ENCODE measurements around the gene ZNF366. TPM values are rescaled to one million over a fixed set of nuclear protein-coding genes. Genes with fewer than 3 reads are reported as not detected.
A peak's percentile ranks its signal among the peaks of the same experiment; 100 is the strongest.

Gene ZNF366, protein sequence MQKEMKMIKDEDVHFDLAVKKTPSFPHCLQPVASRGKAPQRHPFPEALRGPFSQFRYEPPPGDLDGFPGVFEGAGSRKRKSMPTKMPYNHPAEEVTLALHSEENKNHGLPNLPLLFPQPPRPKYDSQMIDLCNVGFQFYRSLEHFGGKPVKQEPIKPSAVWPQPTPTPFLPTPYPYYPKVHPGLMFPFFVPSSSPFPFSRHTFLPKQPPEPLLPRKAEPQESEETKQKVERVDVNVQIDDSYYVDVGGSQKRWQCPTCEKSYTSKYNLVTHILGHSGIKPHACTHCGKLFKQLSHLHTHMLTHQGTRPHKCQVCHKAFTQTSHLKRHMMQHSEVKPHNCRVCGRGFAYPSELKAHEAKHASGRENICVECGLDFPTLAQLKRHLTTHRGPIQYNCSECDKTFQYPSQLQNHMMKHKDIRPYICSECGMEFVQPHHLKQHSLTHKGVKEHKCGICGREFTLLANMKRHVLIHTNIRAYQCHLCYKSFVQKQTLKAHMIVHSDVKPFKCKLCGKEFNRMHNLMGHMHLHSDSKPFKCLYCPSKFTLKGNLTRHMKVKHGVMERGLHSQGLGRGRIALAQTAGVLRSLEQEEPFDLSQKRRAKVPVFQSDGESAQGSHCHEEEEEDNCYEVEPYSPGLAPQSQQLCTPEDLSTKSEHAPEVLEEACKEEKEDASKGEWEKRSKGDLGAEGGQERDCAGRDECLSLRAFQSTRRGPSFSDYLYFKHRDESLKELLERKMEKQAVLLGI
- 3.2 TPM for total RNA-seq

DNA sequence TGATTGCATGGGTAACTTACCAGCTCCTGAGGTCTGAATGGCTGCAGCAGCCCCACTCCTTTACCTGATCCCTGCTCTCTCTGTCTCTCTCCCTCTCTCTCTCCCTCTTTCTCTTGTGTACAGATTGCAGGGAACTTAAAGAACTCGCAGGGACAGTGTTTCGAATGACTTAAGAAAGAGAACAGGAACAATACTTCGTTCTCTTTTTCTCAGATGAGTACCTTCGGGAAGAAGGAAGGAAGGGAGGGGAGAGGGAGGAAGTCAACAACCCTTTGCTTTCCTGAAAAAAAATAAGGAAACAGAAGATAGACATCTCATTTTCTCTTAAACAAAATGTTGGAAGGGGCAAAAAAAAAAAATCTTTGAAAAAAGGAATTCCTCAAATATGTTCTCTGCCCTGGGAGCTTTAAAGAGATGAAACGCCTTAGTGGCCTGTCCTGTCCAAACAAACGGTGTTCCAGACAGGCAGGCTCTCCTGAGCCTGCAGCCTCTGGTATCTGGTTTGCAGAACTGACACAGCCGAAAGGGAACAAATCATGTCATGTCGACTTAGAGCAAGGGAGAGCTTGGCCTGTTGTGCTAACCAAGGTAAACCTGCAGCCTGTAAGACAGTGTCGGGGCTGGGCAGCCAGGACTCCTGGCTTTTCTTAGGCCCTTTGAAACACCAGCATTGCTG is at the start of gene ZNF366:
Gene ZNF366 (minus strand): TSS at position 180 of the 676 bp plus-strand sequence. CDS start 45,914 bp downstream, outside the sequence.
- no peaks in the 10 kb centered on the region for H3K27me3 ChIP-seq
- peak in 1 of 2 donors; percentile 75 for DNase-seq (ENCODE audit: extremely low spot score in 2 of 2)
- no peaks in the 10 kb centered on the region for H3K36me3 ChIP-seq
- H3K4me3 ChIP-seq, result peak within 1 kb of the TSS in 1 of 2 donors; percentile 17
- intact Hi-C loops (cut with DNase I), result loop anchor here (10.0 kb wide), 1 partner anchor 53 kb away; no protein-coding TSS in a partner anchor
- peak within 1 kb of the TSS; percentile 24 for H3K27ac ChIP-seq
- peaks cover 16% of the 10 kb centered on the region for H3K4me1 ChIP-seq
- H3K9me3 ChIP-seq, result no peaks in the 10 kb centered on the region
- TF ChIP-seq POLR2AphosphoS5 (IDR thresholded peaks at IDR 0.05; ENCODE audit: insufficient read depth in 1 of 2, low read depth in 1 of 2), result peak in 1 of 2 donors; percentile 10
- TF ChIP-seq CTCF (IDR thresholded peaks at IDR 0.05), result no peak
- TF ChIP-seq POLR2A (IDR thresholded peaks at IDR 0.05), result no peak

DNA sequence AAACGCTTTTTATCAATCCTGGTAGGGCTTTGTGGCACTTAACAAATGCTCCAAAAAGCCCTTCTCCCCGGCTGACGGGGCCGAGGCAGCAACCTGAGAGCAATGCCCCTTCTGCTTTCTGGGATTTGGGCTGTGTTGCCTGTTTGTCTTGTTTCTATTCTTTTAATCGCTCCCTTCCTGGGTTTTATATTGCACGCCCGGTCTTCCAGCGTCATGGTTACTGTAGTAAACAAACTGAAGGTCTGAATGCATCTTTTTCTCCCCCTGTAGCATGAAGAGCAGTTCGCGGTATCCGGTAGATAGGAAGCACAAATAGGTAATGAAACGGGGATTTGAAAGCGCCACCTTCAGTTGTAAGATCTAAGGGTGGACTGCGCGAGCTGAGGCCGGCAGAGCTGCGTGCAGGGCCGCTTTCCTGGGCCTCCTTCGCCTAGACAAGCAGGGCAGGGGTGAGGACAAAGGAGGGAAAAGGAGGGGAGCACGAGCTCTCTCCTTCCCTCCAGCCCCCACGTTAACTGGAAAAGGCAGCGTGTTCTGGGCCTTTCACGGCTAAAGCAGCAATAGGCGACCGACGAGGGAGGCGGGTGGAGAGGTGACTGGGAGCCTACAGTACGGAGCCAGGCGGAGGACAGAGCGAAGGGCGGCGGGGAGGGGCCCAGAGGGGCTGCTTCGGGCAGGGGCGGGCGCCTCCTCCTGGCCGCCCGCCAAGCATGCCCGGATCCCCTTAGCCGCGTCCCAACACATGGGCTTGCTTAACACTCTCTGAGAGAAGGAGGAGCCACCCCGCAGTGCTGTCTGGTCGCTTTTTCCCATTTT is 49.3 kb upstream of the ZNF366 start:
- H3K4me1 ChIP-seq, result peaks cover 24% of the 10 kb centered on the region
- peak overlapping the region; percentile 38 to 44 for H3K4me3 ChIP-seq
- no peaks in the 10 kb centered on the region for H3K36me3 ChIP-seq
- no peak for TF ChIP-seq CTCF (IDR thresholded peaks at IDR 0.05)
- peak in 1 of 2 donors; percentile 68 for TF ChIP-seq POLR2AphosphoS5 (IDR thresholded peaks at IDR 0.05; ENCODE audit: insufficient read depth in 1 of 2, low read depth in 1 of 2)
- DNase-seq (ENCODE audit: extremely low spot score in 2 of 2), result no peak
- H3K9me3 ChIP-seq, result no peaks in the 10 kb centered on the region
- peak overlapping the region; percentile 75 for H3K27ac ChIP-seq
- H3K27me3 ChIP-seq, result no peaks in the 10 kb centered on the region
- intact Hi-C loops (cut with DNase I), result no loop called here

DNA sequence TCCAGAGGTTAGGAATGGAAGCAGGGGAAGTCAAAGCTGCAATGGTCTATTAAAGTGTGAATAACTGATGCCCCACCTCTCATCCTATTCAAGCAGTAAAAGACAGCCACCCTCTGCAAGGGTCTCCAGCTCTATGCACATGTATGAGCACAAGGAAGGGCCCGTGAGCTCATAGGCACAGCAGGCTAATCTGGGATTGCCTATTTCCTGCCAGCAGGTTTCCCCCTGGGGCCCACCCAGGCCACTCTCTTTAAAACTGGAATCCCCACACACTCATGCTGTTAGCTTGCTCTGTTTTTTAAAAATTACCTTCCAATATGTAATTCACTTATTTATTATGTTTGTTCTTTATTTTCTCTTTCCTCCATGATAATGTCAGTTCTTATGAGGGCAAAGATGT is 48.7 kb upstream of the ZNF366 start:
- no peaks in the 10 kb centered on the region for H3K9me3 ChIP-seq
- peak overlapping the region in 1 of 2 donors; percentile 38 for H3K4me3 ChIP-seq
- no peaks in the 10 kb centered on the region for H3K36me3 ChIP-seq
- H3K27me3 ChIP-seq, result no peaks in the 10 kb centered on the region
- intact Hi-C loops (cut with DNase I), result no loop called here
- TF ChIP-seq POLR2AphosphoS5 (IDR thresholded peaks at IDR 0.05; ENCODE audit: insufficient read depth in 1 of 2, low read depth in 1 of 2), result no peak
- peak overlapping the region; percentile 75 for H3K27ac ChIP-seq
- H3K4me1 ChIP-seq, result peaks cover 24% of the 10 kb centered on the region
- DNase-seq (ENCODE audit: extremely low spot score in 2 of 2), result no peak

GRCh38 chr5:72554897-72555296 is 47.7 kb upstream of the ZNF366 start:
- Histone ChIP-seq H3K27ac (no peak overlapping the region), H3K4me1 (peaks cover 24% of the 10 kb centered on the region), H3K36me3 (no peaks in the 10 kb centered on the region), H3K27me3 (no peaks in the 10 kb centered on the region), H3K9me3 (no peaks in the 10 kb centered on the region), H3K4me3 (no peak overlapping the region)
- intact Hi-C loops (cut with DNase I), result no loop called here
- no peak for TF ChIP-seq POLR2AphosphoS5 (IDR thresholded peaks at IDR 0.05; ENCODE audit: insufficient read depth in 1 of 2, low read depth in 1 of 2)
- no peak for TF ChIP-seq POLR2A (IDR thresholded peaks at IDR 0.05)
- no peak for TF ChIP-seq CTCF (IDR thresholded peaks at IDR 0.05)
- no peak for DNase-seq (ENCODE audit: extremely low spot score in 2 of 2)

Measured in vagina (tissue), 2 donors.